ENCODE data around the gene CD300A. TPM values are rescaled to one million over a fixed set of nuclear protein-coding genes. Genes with fewer than 3 reads are reported as not detected.
"Not testable (repeated sequence)": the region's sequence is repeated elsewhere in the genome, so short reads cannot be mapped to it uniquely, and the experiment has no call there.

CD300A gene
- total and polyA plus RNA-seq, 10 donors: 34.2 to 142 (median 107) TPM

- H3K4me3 ChIP-seq: no peak overlapping the region
- no peak for TF ChIP-seq POLR2A (IDR thresholded peaks at IDR 0.05)
- TF ChIP-seq POLR2AphosphoS5 (IDR thresholded peaks at IDR 0.05): no peak
- TF ChIP-seq CTCF (IDR thresholded peaks at IDR 0.05 in 8 of 11, conservative IDR thresholded peaks at IDR 0.05 in 3 of 11): no peak
- H3K9me3 ChIP-seq: no peaks in the 10 kb centered on the region
- WGBS, 5 donors: 72 to 78% (median 75%) methylated on average over 9 of the region's 9 CpGs
- peaks cover 0 to 7% (median under 1%) of the 10 kb centered on the region in 6 donors for H3K4me1 ChIP-seq
- H3K36me3 ChIP-seq: peaks cover 0 to 83% (median 14%) of the 10 kb centered on the region in 6 donors
- DNase-seq: no peak
- intact Hi-C loops (cut with DNase I; ENCODE audit: low total_unique reads): no loop called here
- H3K27ac ChIP-seq: peak overlapping the region in 3 of 8 donors; percentile 28 to 46 (median 33)
- peaks cover 0 to 3% (median 0%) of the 10 kb centered on the region in 7 donors for H3K27me3 ChIP-seq (replicated peaks in 1 of 7)
These were observed 18.7 kb downstream of the CD300A start for GRCh38 chr17:74485022-74485743.

- Histone ChIP-seq H3K9me3 (no peaks in the 10 kb centered on the region), H3K4me1 (no peaks in the 10 kb centered on the region), H3K27ac (peak overlapping the region in 4 of 8 donors; percentile 2 to 46 (median 30)), H3K27me3 (replicated peaks in 1 of 7) (peaks cover 0 to 3% (median 0%) of the 10 kb centered on the region in 7 donors), H3K4me3 (no peak overlapping the region), H3K36me3 (peaks cover 0 to 77% (median 14%) of the 10 kb centered on the region in 6 donors)
- peak in 2 of 3 donors; percentile 18 to 40 for TF ChIP-seq POLR2AphosphoS5 (IDR thresholded peaks at IDR 0.05)
- TF ChIP-seq CTCF (IDR thresholded peaks at IDR 0.05 in 8 of 11, conservative IDR thresholded peaks at IDR 0.05 in 3 of 11): no peak
- no peak for TF ChIP-seq POLR2A (IDR thresholded peaks at IDR 0.05)
- 86 to 92% (median 91%) methylated on average over 5 of the region's 5 CpGs for WGBS, 5 donors
- DNase-seq: no peak
- intact Hi-C loops (cut with DNase I; ENCODE audit: low total_unique reads): no loop called here
These were observed 19.4 kb downstream of the CD300A start for GRCh38 chr17:74485841-74486240.

- H3K27me3 ChIP-seq (replicated peaks in 1 of 7); H3K9me3 ChIP-seq; DNase-seq; intact Hi-C loops (cut with DNase I; ENCODE audit: low total_unique reads); H3K4me3 ChIP-seq; H3K27ac ChIP-seq: not testable (repeated sequence)
- H3K36me3 ChIP-seq: peaks cover 0 to 53% (median 4%) of the 10 kb centered on the region in 6 donors
- peaks cover 0 to 21% (median 3%) of the 10 kb centered on the region in 6 donors for H3K4me1 ChIP-seq
- WGBS, 5 donors: 85 to 100% (median 95%) methylated on average over 4 of the region's 4 CpGs
These were observed 21.8 kb downstream of the CD300A start for GRCh38 chr17:74488276-74488675.

GRCh38 chr17:74490716-74491115, 24.3 kb downstream of the CD300A start:
- 82 to 90% (median 86%) methylated on average over 9 of the region's 9 CpGs for WGBS, 5 donors
- intact Hi-C loops (cut with DNase I; ENCODE audit: low total_unique reads): loop anchor here (10.0 kb wide), 1 partner anchor 116 kb away; no protein-coding TSS in a partner anchor
- DNase-seq: no peak

GRCh38 chr17:74491626-74492025, 25.2 kb downstream of the CD300A start:
- Histone ChIP-seq H3K36me3 (peaks cover 0 to 19% (median 0%) of the 10 kb centered on the region in 6 donors), H3K4me3 (no peak overlapping the region), H3K4me1 (peaks cover 0 to 26% (median 4%) of the 10 kb centered on the region in 6 donors), H3K9me3 (no peaks in the 10 kb centered on the region), H3K27me3 (replicated peaks in 1 of 7) (no peaks in the 10 kb centered on the region), H3K27ac (peak overlapping the region in 3 of 8 donors; percentile 30 to 57 (median 37))
- WGBS, 5 donors: 77 to 84% (median 81%) methylated on average over 7 of the region's 7 CpGs
- intact Hi-C loops (cut with DNase I; ENCODE audit: low total_unique reads): loop anchor here (10.0 kb wide), 1 partner anchor 117 kb away; no protein-coding TSS in a partner anchor
- no peak for DNase-seq
- TF ChIP-seq CTCF (IDR thresholded peaks at IDR 0.05 in 8 of 11, conservative IDR thresholded peaks at IDR 0.05 in 3 of 11) (no peak), POLR2A (IDR thresholded peaks at IDR 0.05) (no peak), POLR2AphosphoS5 (IDR thresholded peaks at IDR 0.05) (peak in 1 of 3 donors; percentile 39)

More at GRCh38 chr17:74490716-74491115, 24.3 kb downstream of the CD300A start:
- H3K36me3 ChIP-seq: peaks cover 0 to 28% (median 0%) of the 10 kb centered on the region in 6 donors
- H3K27ac ChIP-seq: peak overlapping the region in 1 of 8 donors; percentile 1
- no peak overlapping the region for H3K4me3 ChIP-seq
- peaks cover 0 to 26% (median 4%) of the 10 kb centered on the region in 6 donors for H3K4me1 ChIP-seq
- H3K9me3 ChIP-seq: no peaks in the 10 kb centered on the region
- TF ChIP-seq POLR2A (IDR thresholded peaks at IDR 0.05) (no peak), POLR2AphosphoS5 (IDR thresholded peaks at IDR 0.05) (peak in 1 of 3 donors; percentile 16)
- no peaks in the 10 kb centered on the region for H3K27me3 ChIP-seq (replicated peaks in 1 of 7)

Data from spleen (tissue), 11 donors.